Esophagus muscularis mucosa (tissue), 4 donors: Measurements from ENCODE around the gene TRIM14.

ENCODE experiments used
- CTCF ChIP-seq, 3 experiments: fragments of 200-600 bp in 2 of 3; fragments of 450-650 bp in 1 of 3; sonication (generic) in 2 of 3; IDR thresholded peaks; one replicate each; pipeline ENCODE4 v1.5.1; 2017 to 2019; ENCODE audit warnings: antibody characterized with exemption in 3 of 3, mild to moderate bottlenecking in 2 of 3, moderate library complexity in 1 of 3
- EP300 ChIP-seq: sonication (generic); formaldehyde crosslinking; IDR thresholded peaks from one replicate; pipeline ENCODE4 v1.6.1; 2017; ENCODE audit warnings: antibody characterized with exemption
- POLR2A ChIP-seq: fragments of 450-650 bp; IDR thresholded peaks from one replicate; pipeline ENCODE4 v1.6.1; 2017; ENCODE audit warnings: antibody characterized with exemption, moderate library complexity, mild to moderate bottlenecking, low read depth
- POLR2AphosphoS5 ChIP-seq, 2 donors: sonication (generic); formaldehyde crosslinking; IDR thresholded peaks; one replicate each; pipeline ENCODE4 v1.6.1; 2017; ENCODE audit warnings: antibody characterized with exemption in 2 of 2

- TF ChIP-seq POLR2AphosphoS5 (IDR thresholded peaks at IDR 0.05) (no peak), CTCF (IDR thresholded peaks at IDR 0.05) (no peak), POLR2A (no peak), EP300 (no peak)
Measured at GRCh38 chr9:98168153-98168780, 49.2 kb upstream of the TRIM14 start.
